HCT116 (cell line): ENCODE results near the gene COG8.

Experiments used
- EGR1 ChIP-seq: IDR thresholded peaks from 2 replicates; pipeline ENCODE4 v1.6.1; 2012; ENCODE audit warnings: low read depth
- EZH2phosphoT487 ChIP-seq: fragments of 200-600 bp; IDR thresholded peaks from 2 replicates; pipeline ENCODE4 v1.6.1; 2018; ENCODE audit warnings: antibody characterized with exemption, borderline replicate concordance
- POLR2A ChIP-seq: IDR thresholded peaks from 2 replicates; pipeline ENCODE4 v1.7.0; 2011; ENCODE audit warnings: borderline replicate concordance; ENCODE audit not compliant: insufficient read depth, insufficient read length; ENCODE audit errors: extremely low read depth
- SRF ChIP-seq: IDR thresholded peaks from 2 replicates; pipeline ENCODE4 v1.6.1; 2012; ENCODE audit warnings: low read depth

DNA sequence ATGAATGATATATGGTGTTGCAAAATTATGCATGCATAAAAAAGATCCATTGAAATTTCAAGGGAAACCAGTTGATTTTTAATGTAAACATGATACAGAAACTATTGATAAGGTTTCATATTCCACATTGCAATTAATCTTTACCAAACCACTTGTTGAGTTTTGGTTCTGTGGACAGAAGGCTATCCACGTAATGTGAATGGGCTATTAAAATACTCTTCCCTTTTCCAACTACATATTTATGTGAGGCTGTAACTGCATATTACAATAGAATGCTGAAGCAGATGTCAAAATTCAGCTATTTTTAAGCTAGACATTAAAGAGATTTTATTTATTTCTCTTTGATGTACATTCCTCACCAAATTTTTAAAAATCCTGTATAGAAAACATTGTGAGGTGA, 62.0 kb downstream of the COG8 start:
- TF ChIP-seq EGR1 = no peak
- no peak for TF ChIP-seq SRF
- no peak for TF ChIP-seq EZH2phosphoT487
- TF ChIP-seq POLR2A = no peak
